Measurements from ENCODE around the gene MACROD1.
A peak's percentile ranks its signal among the peaks of the same experiment; 100 is the strongest.

MACROD1 gene

DNA sequence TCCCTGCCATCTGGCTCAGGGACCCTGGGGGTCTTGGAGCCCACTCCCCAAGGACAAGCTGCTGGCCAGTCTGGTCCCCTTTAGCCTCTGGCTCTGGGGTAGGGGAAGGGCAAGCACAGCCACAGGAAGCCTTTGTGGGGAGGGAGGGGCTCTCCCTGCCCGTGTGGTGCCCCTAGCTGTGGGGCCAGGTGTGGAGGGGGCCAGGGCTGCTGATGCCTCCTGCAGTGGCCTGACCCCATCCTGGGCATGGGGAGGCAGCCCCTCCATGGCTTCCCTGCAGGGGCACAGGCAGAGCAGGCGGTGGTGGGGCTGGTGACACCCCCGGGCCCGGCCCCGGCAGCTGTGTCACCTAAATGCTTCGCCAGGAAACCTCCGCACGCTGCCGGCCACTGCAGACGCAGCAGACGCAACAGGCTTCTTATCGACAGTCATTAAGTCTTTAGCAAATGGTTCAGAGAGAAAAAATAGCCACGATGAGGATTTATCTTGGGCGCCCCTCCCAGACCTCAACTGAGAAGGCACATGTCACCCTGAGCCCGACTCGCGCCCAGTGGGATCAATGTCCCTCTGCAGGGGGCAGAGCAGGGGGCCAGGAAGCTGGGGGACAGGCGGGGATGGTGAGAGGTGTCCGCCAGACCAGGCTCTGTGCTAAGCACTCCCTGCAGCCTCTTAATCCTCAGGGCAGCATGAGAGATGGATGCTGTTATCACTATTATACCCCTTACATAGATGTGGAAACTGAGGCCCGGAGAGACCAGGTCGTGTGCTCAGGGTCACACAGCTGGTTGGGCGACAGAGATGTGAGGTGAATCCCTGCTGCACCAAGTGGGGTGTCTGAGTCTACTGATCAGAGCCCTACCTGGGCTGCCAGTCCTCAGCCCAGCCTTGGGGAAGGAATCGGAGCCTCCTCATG is 96.3 kb downstream of the MACROD1 start:
- no peak for DNase-seq

DNA sequence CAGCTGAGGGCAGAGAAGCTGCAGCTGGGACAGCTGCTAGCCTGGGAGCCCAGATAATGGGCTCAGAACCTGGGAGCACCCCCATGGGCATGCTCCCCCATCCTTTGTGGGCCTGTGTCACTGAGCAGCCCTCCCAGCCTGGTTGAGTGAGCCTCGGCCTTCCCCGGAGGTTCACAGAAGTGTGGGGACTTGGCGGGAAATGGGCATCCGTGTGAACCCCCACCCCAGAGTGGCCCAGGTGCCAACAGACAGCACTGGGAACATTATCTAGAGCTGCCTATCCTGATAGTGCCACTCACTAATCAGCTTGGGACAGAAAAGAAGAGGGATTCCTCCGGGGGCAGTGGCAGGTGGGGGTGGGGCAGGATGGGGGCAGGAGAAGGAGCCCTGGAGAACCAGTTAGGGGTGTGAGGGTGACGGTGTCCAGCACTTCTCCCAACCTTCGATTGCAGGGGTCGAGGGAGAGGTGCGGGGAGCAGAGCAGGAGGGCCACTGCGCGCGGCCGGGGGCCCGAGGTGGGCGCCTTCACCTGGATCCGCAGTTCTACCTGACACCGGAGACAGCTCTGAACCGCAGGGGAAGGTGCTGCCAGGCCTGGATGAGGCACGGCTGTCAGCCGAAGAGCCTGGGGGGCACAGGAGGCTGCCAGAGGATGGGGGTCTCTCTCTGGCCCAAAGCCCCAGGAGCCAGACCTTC is 97.1 kb downstream of the MACROD1 start:
- no peak for DNase-seq

DNA sequence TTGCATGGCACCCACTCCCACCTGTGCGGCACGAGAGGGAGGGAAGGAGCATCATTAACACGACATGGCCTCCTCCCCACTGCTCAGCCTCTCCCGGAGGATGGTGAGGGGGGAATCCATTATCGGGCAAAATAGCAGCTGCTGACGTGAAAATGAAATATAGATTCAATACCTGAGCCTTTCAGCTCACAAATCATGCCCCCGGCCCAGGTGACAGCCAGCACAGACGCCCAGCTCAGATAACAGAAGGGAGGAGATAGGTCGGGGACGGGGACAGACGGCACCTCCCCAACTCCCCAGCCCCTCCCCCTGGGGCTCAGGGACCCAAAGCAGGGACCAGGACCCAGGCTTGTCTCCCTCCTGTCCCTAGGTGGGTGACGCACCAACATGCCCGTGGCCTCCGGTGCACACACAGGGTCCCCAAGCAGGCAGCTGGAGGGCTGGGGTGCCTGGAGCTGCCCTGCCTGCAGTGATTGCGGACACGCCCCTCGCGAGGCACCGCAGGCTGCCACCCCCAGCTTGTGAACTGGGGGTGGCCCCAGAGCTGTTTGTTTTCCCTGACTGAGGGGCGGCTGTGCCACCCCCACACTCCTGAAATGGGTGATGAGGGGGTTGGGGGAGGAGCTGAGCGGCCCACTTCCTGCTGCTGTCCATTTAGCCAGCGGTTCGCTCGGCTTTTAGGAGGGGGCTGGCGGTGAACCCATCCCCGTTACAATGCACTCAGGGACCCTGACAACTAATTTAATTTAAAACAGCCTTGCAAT is 98.5 kb downstream of the MACROD1 start:
- DNase-seq = no peak

DNA sequence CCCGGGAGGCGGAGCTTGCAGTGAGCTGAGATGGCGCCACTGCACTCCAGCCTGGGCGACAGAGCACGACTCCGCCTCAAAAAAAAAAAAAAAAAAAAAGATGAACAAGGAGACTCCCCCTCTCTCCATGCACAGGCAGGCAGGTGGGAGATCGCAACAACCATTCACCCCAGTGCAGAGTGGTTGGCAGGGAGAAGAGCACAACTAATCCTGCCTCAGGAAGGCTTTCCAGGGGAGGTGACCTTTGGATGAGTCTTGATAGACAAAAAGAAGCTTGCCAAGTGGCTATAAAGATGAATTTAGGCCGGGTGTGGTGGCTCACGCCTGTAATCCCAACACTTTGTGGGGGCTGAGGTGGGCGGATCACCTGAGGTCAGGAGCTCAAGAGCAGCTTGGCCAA is 100.2 kb downstream of the MACROD1 start:
- DNase-seq = no peak

DNA sequence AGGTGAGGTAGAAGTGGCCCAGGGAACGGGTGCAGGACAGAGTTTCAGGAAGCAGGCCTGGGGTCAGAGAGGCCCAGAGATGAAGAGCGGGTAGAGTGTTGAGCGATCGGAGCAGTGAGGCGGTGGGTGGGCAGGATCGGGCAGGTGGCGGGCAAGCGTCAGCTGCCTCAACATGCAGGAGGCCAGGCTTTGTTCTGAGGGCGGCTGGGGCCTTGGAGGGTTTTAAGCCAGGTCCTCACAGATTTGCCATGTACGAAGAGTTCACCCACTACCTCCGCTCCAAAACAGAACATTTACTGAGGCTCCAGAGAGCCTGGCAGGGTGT is 100.8 kb downstream of the MACROD1 start:
- DNase-seq = no peak

DNA sequence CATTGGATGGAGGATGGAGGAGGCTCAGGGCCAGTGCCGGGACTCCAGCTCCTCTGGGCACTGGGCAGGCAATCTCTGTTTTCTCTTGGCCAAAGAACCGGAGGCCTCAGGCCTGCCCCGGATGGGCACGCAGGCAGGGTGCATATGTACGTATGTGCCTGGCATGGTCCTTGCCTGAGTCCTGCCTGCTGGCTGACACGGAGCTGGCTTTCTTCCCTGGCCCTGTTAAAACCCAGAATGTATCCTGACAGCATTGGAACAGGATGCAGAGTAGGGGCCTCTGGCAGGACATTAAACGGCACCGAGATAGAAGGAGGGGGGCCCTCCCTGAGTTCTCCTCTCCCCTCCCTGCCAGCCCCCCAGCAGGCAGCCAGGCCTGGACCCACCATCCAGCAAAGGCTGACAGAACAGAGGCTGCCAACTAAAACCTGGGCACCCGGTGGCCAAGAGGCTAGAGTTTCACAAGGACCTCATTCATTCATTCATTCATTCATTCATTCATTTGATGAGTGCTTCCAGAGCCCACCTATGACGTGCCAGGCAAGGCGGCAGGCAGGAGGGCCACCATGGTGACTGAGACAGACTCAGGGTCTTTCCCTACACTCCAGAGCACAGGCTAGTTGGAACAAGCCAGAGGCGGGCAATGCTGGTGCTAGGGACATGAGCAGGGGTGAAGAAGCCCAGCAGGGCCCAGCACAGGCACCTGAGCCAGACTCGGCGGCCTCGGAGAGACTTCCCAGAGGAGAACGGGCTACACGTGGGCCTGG is 101.4 kb downstream of the MACROD1 start:
- DNase-seq = no peak

DNA sequence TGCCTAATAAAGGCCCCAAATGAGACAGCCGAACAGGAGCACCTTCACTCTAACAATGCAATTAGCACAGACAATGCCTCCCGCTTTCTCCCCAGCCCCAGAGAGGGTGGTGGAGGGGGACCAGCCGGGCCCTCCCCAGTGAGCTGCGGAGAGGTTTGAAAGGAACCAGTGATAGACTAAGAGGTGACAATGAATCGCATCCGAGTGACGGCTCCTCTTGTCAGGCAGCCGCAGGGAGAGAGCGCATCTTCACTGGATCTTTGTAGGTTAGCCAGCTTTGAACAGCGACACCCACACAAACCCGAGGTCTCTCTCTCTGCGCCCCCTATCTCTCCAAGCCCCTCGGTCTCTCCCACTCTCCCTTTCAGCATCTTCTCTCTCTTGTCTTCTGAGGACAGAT is 102.1 kb downstream of the MACROD1 start:
- no peak for DNase-seq

DNA sequence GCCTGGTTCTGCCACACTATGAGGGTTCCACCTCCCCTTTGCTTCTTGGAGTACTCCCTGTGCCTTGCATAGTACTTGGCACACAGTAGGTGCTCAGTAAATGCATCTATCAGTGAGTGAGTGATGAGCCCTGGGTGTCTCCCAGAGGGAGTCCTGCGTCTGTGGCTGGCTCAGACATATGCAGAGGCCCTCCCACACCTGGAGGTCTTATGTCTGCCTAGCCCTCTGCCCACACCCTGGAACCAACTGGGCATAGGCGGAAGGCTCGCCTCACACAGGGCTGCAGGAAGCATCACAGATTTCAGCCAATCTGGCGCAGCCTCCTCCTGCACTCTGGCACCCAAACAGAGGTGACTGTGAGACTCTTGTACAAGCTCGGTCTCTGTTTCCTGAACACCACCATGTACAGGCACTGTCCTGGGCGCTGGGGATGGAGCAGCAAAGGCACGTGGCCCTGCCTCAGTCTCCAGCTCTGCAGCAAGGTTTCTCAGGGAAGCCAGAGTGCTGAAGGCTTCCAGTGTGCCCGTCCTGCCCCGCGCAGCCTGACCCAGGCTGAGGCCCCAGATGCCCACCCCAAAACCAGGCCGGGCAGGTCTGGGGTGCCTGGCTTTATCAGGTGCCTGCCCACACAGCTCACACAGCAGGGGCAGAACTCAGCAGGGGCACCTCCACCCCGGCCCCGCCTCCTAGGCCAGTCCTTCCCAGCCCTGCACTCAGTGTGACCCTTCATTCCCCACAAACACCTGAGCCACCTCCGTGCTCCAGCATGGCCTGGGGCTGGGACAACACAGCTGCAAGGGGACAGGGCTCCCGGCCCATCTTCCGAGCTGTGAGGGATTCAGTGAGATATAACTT is 103.5 kb downstream of the MACROD1 start:
- DNase-seq = no peak

DNA sequence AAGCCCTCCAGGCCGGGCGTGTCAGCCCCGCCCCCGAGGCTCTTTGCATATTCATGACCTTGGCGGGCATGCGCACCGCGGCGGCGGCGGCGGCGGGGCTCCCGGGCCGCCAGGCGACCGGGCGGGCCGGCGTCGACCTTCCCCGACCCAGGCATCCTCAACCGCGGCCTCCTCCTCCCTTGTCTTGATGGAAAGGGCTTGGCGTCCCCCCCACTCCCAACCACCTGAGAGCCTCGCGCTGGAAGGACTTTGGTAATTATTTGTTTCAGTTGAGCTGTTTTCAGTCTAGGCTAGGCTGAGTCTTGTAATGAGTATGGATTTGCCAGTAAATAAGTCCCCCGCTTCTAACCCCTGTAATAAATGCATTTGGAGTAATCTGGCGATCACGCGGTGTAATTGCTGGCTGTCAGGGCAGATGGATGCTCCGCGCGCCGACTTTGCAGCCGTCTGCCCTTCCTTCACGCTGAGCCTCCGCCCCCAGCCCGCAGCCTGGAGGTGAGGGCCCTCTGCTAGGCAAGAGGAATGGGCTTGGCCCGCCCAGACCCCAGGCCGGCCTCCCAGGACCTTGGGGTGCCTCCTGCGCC is 105.0 kb downstream of the MACROD1 start:
- peak; percentile 43 for DNase-seq

DNA sequence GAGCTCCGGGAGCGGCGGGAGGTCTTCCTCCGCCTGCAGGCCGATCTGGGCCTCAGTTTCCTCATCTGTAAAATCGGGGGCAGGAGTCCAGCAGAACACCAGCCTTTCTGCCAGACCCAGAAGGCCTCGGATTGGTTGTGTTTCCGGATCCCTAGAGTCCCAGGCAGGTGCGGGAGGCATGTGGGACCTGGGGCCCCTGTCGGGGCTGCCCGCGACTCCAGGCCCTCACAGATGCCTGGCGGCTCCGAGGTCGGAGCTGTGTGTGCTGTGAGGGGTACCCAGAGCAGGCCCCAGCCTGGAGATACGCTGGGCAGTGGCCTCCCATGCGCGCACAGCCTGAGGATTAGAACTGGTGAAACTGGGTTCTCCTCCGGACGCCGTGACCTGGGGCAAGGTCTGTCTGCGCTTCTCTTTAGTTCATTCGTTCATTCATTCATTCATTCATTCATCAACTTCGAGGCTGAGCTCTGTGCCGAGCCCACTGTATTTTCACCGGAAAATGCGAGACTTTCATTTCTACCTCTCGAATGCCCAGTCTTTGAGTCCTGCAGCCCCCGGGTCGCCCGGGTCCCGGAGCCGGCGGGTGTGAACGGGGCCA is 105.6 kb downstream of the MACROD1 start:
- DNase-seq = no peak

DNA sequence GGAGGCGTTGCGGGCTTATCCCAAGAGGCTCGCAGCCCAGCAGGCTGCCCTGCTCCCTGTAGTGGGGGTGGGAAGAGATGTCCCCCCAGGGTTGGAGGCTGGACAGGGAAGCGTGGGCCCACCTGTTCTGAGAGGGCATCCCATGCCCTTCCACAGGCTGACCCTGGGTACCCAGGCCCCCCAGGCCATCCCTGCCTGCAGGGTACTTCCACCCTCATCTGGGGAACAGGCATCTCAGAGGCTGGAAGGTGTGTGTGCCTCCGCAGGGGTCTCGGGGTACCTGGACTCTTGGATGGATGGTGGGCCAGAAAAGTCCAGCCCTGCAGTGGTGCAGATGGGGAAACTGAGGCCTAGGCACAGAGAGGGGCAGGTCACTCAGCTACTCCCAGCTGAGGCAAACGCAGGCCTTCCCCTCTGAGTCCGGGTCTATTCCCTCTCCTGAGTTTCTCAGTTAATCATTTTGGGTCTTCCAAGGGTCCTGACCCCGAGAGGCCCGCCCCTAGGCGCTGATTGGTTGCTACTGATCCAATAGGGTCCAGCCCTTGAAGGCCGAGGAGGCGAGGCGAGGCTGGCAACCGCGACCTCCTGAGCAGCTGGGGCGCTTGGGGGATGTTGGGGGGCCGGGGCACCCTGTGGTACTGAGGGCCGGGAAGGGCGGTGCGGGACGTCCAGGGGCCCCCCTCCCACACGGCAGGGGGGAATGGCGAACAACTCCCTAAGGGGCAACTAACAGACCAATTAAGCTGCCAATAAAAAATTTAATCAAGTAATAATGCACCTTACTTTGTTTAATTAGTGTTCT is 106.4 kb downstream of the MACROD1 start:
- DNase-seq = no peak

DNA sequence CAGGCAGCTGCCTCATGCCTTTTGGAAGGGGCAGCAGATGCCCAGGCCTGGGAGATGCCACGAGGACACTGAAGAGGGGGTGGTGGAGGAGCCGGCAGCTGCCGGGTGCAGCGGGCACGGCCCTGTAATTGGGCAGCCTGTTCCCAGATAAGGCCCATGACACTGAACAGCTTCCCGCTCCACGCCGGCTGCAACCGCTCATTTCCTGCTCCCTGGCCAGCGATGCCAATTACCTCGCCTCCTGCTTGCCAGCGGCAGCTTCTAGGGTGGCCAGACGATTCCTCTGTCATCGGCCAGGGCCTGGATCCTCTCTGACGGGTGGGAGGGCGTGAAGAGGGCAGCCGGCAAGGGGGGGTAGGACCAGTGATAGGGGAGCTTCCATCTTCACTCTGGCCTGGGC is 107.4 kb downstream of the MACROD1 start:
- no peak for DNase-seq

DNA sequence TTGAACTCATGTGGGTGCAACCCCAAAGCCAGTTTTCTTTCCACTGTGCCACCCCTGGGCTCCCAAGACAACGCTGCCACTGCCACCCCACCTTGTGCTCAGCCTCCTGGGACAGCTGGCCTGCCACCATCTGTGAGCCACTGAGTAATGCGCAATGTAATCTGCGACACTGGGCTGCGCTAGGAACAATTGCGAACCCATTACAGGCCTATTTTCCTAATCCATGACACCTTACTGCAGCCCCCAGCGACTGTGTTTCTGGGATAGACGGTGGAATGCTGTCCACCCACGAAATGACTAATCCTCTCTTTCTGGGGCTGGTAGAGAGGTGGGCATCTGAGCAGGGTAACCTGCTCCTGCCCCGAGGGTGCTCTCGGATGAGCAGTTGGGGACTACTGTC is 108.0 kb downstream of the MACROD1 start:
- no peak for DNase-seq

DNA sequence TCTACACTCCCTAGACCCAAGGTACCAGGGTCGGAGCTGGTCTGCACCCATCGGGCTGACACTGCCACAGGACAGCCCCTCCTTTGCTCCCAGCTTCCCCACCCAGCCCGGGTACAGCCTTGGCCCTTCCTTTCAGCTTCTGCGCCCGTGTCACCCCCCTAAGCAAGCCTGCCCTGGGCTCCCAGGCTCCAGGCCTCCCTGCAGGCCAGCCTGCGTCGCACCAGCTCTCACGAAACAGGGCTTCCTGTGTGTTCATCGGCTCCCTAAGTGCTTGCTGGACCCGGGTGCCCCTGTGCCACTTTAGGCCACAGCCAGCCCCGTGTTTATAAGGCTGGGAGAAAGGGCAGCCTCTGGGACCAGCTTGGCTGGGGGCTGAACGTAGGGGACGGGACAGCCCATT is 109.1 kb downstream of the MACROD1 start:
- no peak for DNase-seq

DNA sequence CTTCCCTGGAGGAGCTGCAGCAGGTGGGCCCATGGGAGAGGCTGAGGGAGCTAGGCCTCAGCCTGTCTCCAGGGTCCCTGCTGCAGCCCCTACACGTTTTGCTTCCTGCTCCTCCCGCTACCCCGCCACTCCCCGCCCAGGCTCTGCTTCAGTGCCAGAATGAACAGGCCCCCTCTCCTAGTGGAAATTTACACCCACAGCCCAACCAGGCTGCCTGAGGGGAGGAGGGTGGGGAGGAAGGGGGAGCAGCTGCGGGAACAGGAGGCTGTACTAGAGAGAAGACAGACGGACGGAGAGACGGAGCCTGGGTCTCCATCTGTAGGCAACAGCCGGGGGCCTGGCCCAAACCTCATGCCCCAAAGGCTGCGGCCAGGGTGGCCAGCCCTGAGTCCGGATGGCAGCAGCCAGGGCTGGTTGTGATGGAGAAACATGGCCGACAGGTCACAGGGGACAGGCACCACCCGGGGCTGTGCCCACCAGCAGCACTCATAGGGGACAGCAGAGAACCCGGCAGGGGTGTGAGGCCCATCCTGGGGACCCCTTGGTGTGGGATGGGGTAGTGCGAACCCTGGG is 109.6 kb downstream of the MACROD1 start:
- DNase-seq = no peak

DNA sequence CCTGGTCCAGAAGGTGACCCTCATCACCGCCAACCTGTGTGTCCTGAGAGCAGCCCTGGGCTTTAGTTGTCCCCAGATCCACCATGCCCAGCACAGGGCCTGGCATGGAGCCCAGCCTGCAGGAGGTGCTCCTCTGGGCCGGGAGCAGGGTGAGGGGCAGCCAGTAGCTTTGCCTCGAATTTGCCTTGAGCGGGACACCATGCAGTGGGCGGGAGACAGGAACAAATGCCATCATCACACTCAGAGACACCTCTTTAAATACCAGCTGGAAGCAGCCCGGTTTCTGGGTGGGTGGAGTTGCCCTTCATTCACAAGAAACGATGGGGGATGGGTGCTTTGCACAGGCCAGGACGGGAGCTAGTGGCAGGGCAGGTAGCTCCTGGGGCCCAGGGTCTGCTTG is 110.8 kb downstream of the MACROD1 start:
- no peak for DNase-seq

DNA sequence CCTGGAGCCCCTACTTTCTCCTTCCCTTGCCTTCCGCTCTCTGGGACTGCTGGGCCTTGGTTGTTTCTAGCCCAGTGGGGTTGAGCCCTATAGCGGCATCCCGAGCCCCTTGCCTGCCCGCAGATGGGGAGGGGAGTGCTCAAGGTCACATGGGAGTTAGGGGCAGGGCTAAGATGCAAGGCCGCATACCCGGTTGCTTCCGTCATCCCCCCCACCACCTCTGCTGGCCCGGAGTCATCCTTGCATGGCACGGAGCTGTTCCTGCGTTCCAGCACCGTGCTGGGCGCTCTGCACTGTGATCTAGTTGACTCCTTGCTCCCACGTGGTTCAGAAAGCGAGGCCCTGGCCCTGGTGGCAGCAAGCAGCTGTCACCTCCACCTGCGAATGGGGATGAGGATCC is 112.2 kb downstream of the MACROD1 start:
- DNase-seq = no peak

DNA sequence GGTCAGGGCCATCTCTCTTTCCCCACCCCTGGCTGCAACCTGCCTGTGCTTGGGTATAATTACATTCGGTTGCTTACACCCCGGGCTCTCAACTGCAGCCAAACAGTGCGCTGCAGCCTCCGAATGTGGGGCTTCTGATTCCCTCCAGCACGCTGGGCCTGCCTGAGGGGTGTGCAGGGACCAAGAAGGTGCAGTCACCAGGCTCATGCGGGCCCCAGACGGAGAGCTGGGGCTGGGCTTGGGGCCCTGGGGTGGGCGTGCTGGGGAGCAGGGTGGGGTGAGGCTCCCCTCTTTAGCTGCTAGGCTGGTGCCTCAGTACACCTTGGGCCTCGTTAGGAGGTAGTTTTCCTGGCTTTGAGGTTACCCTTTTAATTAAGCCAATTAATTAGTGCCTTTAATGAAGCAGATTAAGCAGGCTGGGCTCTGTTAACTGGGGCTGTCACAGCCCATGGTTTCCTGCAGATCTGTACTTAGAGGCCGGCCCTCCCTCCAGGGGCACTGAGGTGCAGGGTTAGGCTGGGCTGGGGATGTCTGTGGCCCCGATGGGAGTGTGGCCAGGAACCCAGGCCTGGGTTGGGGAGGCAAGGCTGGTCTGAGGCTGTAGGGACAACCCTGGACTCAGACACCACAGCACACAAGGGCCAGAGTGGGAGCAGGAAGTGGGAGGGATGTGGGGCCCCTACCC is 112.8 kb downstream of the MACROD1 start:
- no peak for DNase-seq

DNA sequence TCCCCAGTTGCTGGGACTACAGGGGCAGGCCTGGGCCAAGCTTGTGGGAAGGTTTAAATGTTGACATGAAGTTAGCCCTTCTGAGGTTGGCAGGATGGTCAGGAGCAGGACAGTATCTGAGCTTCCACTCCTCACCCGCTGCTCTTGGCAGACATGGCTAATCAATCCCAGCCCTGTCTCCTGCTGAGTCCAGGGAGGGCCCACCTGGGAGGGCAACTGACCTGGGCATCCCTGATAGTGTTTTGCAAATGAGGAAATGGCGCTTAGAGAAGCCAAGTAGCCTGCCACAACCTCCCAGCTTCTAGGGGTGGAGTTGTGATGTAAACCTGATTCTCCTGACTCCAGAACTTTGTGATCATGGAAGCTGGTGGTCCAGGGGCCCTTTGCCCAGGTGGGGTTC is 113.5 kb downstream of the MACROD1 start:
- no peak for DNase-seq
